ENCODE data around the gene ZP2. TPM values are rescaled to one million over a fixed set of nuclear protein-coding genes. Genes with fewer than 3 reads are reported as not detected.

The ZP2 gene
- total RNA-seq, 2 experiments from 2014 or later: not detected

DNA sequence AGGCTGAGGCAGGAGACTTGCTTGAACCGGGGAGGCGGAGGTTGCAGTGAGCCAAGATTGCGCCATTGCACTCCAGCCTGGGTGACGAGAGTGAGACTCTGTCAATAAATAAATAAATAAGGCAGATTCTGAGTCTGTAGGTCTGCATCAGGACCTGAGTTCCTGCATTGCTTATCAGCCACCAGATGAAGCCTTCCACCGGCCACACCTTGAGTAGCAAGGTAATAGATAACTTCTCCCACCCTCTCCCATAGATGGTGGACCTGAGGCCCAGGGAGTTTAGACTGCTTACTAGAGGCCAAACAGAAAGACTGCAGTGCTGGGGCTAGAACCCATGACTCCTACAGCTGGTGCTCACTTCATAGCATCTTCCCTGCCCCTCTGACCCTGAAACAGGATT, 22.1 kb downstream of the ZP2 start:
- Histone ChIP-seq H2AFZ (ENCODE audit: low read length) (no peak overlapping the region), H3K4me1 (ENCODE audit: insufficient read depth, low read length, poor library complexity, severe bottlenecking) (no peaks in the 10 kb centered on the region), H3K4me3 (ENCODE audit: low read depth, low read length, poor library complexity, severe bottlenecking) (no peak overlapping the region), H4K20me1 (ENCODE audit: insufficient read depth, low read length) (no peaks in the 10 kb centered on the region), H3K36me3 (ENCODE audit: insufficient read depth, low read length) (no peaks in the 10 kb centered on the region), H3K9me3 (ENCODE audit: low read length) (no peaks in the 10 kb centered on the region), H3K27ac (ENCODE audit: low read depth, low read length, poor library complexity, severe bottlenecking) (no peak overlapping the region), H3K9me2 (ENCODE audit: insufficient read depth, low read length) (no peaks in the 10 kb centered on the region), H3K79me2 (ENCODE audit: insufficient read depth, low read depth, low read length) (no peaks in the 10 kb centered on the region), H3K4me2 (ENCODE audit: low read length) (no peak overlapping the region)
- CTCF ChIA-PET (ENCODE audit: unreplicated experiment): no interaction called here
- POLR2A ChIA-PET: interaction anchor here (0.5 to 0.7 kb wide), 2 partner anchors 58 to 89 kb away, joined by 4 read pairs; partner anchors contain the start of gene CRYM
- DNase-seq (ENCODE audit: low spot score): no peak
- TF ChIP-seq, protein P1, sequence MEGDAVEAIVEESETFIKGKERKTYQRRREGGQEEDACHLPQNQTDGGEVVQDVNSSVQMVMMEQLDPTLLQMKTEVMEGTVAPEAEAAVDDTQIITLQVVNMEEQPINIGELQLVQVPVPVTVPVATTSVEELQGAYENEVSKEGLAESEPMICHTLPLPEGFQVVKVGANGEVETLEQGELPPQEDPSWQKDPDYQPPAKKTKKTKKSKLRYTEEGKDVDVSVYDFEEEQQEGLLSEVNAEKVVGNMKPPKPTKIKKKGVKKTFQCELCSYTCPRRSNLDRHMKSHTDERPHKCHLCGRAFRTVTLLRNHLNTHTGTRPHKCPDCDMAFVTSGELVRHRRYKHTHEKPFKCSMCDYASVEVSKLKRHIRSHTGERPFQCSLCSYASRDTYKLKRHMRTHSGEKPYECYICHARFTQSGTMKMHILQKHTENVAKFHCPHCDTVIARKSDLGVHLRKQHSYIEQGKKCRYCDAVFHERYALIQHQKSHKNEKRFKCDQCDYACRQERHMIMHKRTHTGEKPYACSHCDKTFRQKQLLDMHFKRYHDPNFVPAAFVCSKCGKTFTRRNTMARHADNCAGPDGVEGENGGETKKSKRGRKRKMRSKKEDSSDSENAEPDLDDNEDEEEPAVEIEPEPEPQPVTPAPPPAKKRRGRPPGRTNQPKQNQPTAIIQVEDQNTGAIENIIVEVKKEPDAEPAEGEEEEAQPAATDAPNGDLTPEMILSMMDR (conservative IDR thresholded peaks at IDR 0.05; ENCODE audit: low read length): no peak
- TF ChIP-seq EZH2phosphoT487 (IDR thresholded peaks at IDR 0.05; ENCODE audit: borderline replicate concordance, low read depth, low read length): no peak
- BruUV-seq (replicated peaks): no TSS peak
- intact Hi-C loops (cut with micrococcal nuclease; ENCODE audit: unreplicated experiment): loop anchor here (2.0 to 5.0 kb wide), 3 partner anchors 88 to 365 kb away; partner anchors contain the start of gene CRYM

DNA sequence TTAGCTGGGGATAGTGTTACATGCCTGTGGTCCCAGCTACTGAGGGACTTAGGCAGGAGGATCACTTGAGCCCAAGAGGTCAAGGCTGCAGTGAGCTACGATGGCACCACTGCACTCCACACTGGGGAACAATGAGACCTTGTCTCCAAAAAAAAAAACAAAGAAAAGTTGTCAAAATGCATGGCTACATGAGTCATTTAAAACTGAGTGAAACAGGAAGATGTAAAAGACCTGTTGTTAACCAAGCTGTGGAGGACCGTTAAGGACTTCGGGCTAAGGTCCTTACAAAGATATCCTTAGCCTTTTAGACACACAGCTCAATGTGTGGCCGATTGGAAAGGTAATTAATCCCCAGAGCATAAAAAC, 25.1 kb downstream of the ZP2 start:
- Histone ChIP-seq H3K4me1 (ENCODE audit: insufficient read depth, low read length, poor library complexity, severe bottlenecking) (no peaks in the 10 kb centered on the region), H3K79me2 (ENCODE audit: insufficient read depth, low read depth, low read length) (no peaks in the 10 kb centered on the region), H3K9me2 (ENCODE audit: insufficient read depth, low read length) (no peaks in the 10 kb centered on the region), H4K20me1 (ENCODE audit: insufficient read depth, low read length) (no peaks in the 10 kb centered on the region), H3K9me3 (ENCODE audit: low read length) (no peaks in the 10 kb centered on the region), H3K4me2 (ENCODE audit: low read length) (no peak overlapping the region), H3K27ac (ENCODE audit: low read depth, low read length, poor library complexity, severe bottlenecking) (no peak overlapping the region), H3K4me3 (ENCODE audit: low read depth, low read length, poor library complexity, severe bottlenecking) (no peak overlapping the region), H2AFZ (ENCODE audit: low read length) (no peak overlapping the region), H3K36me3 (ENCODE audit: insufficient read depth, low read length) (peaks cover 23% of the 10 kb centered on the region)
- TF ChIP-seq, protein P1 (conservative IDR thresholded peaks at IDR 0.05; ENCODE audit: low read length): no peak
- TF ChIP-seq EZH2phosphoT487 (IDR thresholded peaks at IDR 0.05; ENCODE audit: borderline replicate concordance, low read depth, low read length): no peak
- intact Hi-C loops (cut with micrococcal nuclease; ENCODE audit: unreplicated experiment): loop anchor here (5.0 kb wide), 1 partner anchor 91 kb away; the partner anchor contains the start of gene CRYM
- no TSS peak for BruUV-seq (replicated peaks)
- ChIA-PET CTCF (ENCODE audit: unreplicated experiment) (interaction anchor here (1.4 kb wide), 1 partner anchor 30 kb away, joined by 3 read pairs; no protein-coding TSS in a partner anchor), POLR2A (interaction anchor here (0.6 to 1.1 kb wide), 4 partner anchors 27 to 87 kb away, joined by 3 to 6 read pairs (median 4); no protein-coding TSS in a partner anchor)
- no peak for DNase-seq (ENCODE audit: low spot score)

DNA sequence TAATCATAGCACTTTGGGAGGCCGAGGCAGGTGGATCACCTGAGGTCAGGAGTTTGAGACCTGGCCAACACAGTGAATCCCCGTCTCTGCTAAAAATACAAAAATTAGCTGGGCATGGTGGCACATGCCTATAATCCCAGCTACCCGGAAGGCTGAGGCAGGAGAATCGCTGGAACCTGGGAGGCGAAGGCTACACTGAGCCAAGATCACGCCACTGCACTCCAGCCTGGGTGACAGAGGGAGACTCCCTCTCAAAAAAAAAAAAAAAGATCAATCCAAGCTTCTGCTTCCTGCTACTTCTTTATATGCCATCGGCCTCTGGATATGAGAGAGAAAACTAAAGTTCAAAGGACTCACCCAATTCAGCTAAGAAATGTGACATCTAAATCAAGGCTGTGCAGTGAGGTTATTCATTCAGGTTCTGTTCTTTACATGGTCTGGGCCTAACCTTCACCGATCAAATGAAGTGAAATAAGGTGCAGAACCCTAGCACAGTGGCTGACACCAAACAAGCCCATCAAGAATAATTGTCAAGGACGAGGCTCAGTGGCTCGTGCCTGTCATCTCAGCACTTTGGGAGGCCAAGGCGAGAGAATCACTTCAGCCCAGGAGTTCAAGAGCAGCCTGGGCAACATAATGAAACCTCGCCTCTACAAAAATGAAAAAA, 25.6 kb downstream of the ZP2 start:
- Histone ChIP-seq H2AFZ (ENCODE audit: low read length) (no peak overlapping the region), H3K4me1 (ENCODE audit: insufficient read depth, low read length, poor library complexity, severe bottlenecking) (no peaks in the 10 kb centered on the region), H3K27ac (ENCODE audit: low read depth, low read length, poor library complexity, severe bottlenecking) (no peak overlapping the region), H3K4me3 (ENCODE audit: low read depth, low read length, poor library complexity, severe bottlenecking) (no peak overlapping the region), H3K4me2 (ENCODE audit: low read length) (no peak overlapping the region), H4K20me1 (ENCODE audit: insufficient read depth, low read length) (no peaks in the 10 kb centered on the region), H3K9me2 (ENCODE audit: insufficient read depth, low read length) (no peaks in the 10 kb centered on the region), H3K79me2 (ENCODE audit: insufficient read depth, low read depth, low read length) (no peaks in the 10 kb centered on the region), H3K9me3 (ENCODE audit: low read length) (no peaks in the 10 kb centered on the region), H3K36me3 (ENCODE audit: insufficient read depth, low read length) (peaks cover 28% of the 10 kb centered on the region)
- DNase-seq (ENCODE audit: low spot score): no peak
- ChIA-PET CTCF (ENCODE audit: unreplicated experiment) (no interaction called here), POLR2A (interaction anchor here (0.7 to 1.1 kb wide), 3 partner anchors 26 to 87 kb away, joined by 3 to 6 read pairs (median 3); no protein-coding TSS in a partner anchor)
- no TSS peak for BruUV-seq (replicated peaks)
- TF ChIP-seq EZH2phosphoT487 (IDR thresholded peaks at IDR 0.05; ENCODE audit: borderline replicate concordance, low read depth, low read length): no peak
- TF ChIP-seq, protein P1 (conservative IDR thresholded peaks at IDR 0.05; ENCODE audit: low read length): no peak
- intact Hi-C loops (cut with micrococcal nuclease; ENCODE audit: unreplicated experiment): loop anchor here (5.0 kb wide), 1 partner anchor 92 kb away; the partner anchor contains the start of gene CRYM
